Urothelium cell line (cell line): Measurements from ENCODE around the gene MGST2.

Source experiments
- DNase-seq: peaks from one replicate; pipeline ENCODE4 v3.0.0; 2011; ENCODE audit warnings: low spot score, mixed read lengths
- FAIRE-seq: peaks from 2 replicates; lab custom pipeline; 2011; peaks lifted over from hg19 to GRCh38; lab: Jason Lieb, UNC

Gene MGST2

GRCh38 chr4:139735381-139736273, 70.0 kb downstream of the MGST2 start:
- no peak for FAIRE-seq
- no peak for DNase-seq

- DNase-seq (no peak), FAIRE-seq (no peak)
Measured at GRCh38 chr4:139736274-139736660, 70.6 kb downstream of the MGST2 start.

DNA sequence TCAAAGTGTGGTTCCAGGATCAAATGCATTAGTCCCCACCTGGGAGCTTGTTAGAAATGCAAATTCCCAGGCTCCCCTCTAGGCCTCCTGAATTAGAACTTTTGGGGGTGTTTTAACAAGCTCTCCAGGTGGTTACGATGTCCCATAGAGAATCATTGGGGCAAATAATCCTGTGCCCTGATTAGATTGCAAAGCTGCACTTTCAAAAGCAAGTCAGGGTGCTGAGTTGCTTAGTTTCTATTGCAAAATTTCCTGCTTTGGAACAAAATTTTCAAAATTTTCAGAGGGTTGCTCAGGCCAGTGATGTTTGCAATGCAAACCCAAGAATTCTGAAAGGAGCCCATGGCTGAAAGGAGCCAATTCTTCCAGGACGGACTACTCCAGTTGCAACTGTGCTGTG, 71.0 kb downstream of the MGST2 start:
- DNase-seq (no peak), FAIRE-seq (no peak)

GRCh38 chr4:139738846-139739613, 73.4 kb downstream of the MGST2 start:
- no peak for FAIRE-seq
- no peak for DNase-seq

GRCh38 chr4:139740121-139740520, 74.5 kb downstream of the MGST2 start:
- FAIRE-seq = no peak
- no peak for DNase-seq

DNA sequence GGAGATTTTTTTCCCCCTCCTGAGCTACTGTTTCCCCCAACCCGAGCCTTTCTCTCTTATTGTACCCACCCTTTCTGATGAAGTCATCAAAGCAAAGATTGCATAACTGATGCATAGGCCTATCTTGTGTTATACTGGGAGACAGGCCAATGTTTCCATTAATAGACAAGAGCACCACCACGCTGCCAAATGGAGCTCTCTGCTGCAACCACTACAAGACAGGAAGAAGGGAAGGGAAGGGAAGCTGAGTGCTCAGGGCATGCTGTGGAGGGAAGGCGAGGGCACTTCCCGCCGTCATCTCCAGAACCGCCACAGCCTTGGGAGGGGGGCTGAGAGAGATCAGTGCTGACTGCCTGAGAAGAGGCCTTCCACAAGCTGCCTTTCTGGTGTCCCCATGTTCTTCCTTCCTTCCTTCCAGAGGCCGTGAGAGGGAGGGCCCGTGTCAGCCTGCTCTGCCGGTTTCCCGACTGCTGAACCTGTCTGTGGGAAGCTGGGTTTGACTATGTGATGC, 75.0 kb downstream of the MGST2 start:
- FAIRE-seq (no peak), DNase-seq (peak; percentile 35)

DNA sequence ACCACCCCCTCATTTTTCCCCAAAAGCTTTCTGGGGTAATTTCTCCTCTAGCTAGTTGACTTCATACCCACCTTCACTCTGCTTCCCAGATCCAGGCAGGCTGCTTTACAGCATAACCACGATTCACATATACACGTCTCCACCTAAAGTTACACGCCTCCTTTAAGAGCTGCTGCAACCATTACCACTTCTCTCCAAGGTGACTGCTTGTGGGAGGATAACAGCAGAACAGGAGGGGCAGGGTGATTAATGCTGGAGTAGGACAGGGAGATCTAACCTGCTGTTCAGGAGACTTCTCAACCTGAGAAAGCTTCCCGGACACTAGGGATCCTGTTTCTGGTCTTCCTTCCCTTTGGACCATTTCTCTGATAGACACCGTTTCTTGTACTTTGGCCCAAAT, 77.4 kb downstream of the MGST2 start:
- FAIRE-seq (no peak), DNase-seq (no peak)

DNA sequence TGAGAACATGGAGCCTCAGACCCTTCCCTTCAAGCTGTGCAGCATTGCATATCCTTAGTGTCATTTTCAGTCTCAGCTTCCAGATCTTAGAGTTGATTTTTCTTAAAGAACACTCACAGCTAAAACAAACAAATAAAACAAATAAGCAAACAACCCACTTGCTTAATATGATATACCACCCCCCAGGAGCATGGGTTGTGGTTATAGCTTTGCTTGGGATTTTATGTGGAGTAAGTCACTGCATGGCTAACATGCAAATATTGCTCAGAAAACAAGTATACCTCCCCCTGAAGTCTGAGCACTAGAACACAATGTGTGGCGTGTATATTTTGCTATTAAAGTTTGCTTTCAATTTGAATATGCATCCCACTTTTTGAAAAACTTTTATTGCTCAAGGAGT, 78.6 kb downstream of the MGST2 start:
- FAIRE-seq = no peak
- no peak for DNase-seq

DNA sequence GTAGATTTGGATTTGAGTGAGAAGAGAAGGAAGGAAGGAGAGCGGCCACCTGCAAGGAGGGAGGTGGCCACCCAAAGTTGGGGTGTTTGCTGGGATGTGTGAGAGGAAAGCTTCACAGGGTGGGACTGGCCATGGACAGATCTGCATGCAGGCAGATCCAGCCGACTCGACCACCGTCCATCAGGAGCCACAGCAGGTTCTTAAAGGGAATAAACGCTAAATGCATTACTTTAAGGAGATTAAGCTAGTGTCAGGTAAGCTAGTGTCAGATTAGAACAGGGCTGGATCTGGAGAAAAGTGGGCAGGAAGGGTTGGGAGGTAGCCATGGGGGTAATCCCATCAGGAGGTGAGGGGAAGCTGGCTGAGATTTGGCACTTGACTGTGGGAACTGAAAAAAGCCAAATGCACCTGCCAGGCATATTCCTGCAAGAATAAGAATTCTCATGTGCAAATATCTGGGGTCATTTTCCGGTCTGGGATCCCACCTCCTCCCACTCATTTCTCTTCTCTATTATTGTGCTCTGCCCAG, 79.6 kb downstream of the MGST2 start:
- FAIRE-seq = no peak

DNA sequence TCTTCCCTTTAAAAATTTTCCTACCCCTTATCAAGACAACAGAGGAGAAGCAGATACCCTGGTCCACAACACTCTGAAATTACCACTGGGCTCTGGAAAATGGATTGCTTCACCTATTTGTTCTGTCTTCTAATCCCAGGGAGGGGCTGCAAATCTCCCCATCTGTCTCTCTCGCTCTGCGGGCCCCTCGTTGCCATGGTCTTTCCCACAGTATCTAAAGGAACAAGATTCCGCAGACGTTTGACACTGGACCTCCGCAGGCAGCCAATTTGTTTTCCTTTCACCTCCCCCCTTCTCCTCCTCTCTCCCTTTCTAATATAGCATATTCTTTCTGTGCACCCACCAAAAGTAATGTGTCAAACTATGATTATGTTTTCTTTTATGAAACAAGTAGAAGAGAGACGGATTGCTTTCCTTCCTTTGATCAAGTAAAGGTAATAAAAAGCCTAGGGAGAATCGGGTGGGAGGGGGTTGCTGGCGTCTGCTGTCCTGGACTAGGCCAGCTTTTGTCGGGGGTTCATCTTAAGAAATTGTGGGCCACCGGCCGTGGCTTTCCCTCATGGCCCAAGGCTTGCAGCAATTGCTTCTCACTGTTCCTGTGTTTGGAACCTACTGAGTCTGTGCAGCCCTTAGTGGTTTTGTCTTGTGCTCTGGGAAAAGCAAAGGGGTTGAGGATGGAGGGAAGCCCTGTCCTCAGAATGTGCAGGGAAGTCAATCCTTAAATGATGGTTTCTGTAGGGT, 81.0 kb downstream of the MGST2 start:
- DNase-seq = no peak
- no peak for FAIRE-seq

More for the DNA sequence above, 79.6 kb downstream of the MGST2 start:
- no peak for DNase-seq

GRCh38 chr4:139749338-139749737, 83.7 kb downstream of the MGST2 start:
- FAIRE-seq (no peak), DNase-seq (no peak)

DNA sequence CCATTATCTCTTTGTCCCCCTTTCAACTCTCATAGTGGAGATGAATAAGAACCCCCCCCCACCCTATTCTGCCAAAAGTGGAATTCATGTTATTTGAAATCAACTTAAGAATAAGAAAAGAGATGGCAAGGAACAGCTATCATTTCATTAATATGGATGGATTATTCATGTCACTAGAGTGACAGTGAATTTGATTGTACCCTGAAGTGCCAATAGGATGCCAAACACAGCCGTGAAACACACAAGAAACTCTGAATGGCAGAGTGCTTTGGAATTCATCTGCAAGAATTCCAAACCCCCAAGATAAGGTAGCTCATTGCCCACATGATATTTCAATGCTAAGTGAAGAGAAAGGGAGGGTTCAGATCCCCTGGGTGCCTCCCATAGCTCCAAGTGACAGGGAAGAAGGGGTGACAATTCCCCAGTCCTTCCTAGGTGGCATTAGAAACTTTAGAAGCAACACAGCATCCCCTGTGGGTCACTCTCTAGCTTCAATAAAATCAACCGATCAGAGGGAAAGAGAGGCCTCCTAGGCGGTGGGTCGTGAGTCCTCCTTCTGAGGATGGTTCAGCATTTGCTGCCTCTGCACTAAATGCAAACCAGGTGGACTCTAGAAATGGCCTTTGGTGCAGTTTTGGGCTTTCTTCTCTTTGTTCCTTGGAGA, 84.3 kb downstream of the MGST2 start:
- FAIRE-seq (no peak), DNase-seq (no peak)

DNA sequence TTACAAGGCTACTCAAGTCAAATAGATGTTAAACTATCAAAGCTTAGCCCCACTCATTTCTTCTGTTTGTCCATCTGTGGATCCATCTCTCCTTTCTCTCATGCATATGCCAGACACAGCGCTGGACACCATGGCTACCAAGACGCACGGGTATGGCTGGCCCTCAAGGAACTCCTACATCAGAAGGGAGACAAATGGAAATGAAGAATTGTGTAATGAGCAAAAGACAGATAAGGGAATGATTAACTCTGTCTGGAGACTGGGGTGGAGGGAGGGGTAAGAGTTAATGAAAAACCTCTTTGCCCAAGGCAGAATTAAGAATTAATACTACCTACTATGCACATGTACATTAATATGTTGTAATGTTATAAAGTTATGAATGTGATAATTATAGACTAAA, 88.1 kb downstream of the MGST2 start:
- DNase-seq = no peak
- no peak for FAIRE-seq
